ENCODE data around the gene GTPBP3. TPM values are rescaled to one million over a fixed set of nuclear protein-coding genes. Genes with fewer than 3 reads are reported as not detected.
A peak's percentile ranks its signal among the peaks of the same experiment; 100 is the strongest.

The GTPBP3 gene
- total RNA-seq, 2 donors from 2014 or later: 6.0 to 16.8 TPM

DNA sequence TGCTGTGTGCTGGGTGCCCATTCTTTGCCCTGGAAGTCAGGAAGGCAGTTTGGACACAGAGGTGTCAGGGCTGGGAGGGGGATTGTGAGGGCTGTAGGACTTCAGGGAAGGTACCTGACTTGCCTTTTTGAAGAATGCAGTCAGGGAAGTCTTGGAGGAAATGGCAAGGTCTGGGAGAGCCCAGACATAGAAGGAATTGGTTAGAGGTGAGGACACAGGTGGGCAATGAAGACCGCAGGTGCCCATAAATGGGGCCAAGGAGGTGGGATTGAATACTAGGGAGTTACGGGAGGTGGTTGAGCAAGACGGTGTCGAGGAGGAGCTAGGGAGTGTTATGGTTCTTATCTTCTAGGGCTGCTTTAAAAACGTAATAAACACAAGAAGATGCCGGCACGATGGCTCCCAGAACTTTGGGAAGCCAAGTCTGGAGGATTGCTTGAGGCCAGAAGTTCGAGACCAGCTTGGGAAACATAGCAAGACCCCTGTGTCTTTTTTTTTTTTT is 29.4 kb upstream of the GTPBP3 start:
- peaks cover 0 to 73% of the 10 kb centered on the region in 2 donors for H3K4me1 ChIP-seq
- H3K27me3 ChIP-seq: no peaks in the 10 kb centered on the region
- DNase-seq (ENCODE audit: low spot score): no peak
- H3K9me3 ChIP-seq: no peaks in the 10 kb centered on the region
- TF ChIP-seq CTCF (IDR thresholded peaks at IDR 0.05): no peak
- H3K4me3 ChIP-seq: no peak overlapping the region
- no peak overlapping the region for H3K27ac ChIP-seq
- no peaks in the 10 kb centered on the region for H3K36me3 ChIP-seq

DNA sequence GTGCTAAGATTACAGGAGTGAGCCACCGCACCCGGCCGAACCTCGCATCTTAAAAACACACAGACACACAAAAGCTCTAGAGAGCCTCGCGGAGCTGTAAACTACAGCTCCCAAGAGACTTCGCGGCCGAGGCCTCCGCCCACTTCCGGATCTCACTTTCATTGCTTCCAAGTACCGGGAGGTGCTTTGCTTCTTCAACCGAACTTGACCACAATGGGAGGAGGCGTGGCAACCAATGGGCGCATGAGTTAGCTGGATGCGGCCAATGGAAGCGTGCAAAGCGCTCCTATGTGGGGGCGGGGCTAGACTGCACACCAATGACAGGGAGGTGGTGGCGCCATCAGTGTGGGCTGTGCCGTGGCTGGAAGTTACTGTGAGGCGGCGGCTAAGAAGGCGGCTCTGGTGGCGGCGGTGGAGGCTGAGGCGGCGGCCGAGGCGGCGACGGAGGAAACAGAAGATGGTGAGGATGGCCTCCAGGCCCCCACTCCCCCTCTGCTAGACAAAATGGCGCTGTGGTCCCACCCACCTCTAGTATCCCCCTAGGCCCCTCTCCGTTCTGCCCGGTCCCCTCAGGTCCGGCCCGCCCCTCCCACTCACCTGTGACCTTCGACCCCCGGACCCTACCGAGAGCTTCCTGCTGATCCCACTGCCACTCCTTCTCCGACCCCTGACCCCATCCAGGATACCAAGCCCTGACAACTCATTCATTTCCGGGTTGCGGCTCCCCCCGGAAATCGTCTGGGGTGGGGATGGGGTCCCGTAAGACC is 28.0 kb upstream of the GTPBP3 start, which contains the start of gene DDA1:
TSS of gene DDA1 (plus strand) at position 366 of the 767 bp plus-strand sequence. CDS start at position 458, 92 bp downstream.
- Histone ChIP-seq H3K4me3 (peak within 1 kb of the TSS; percentile 84 to 99), H3K9me3 (no peaks in the 10 kb centered on the region), H3K4me1 (peaks cover 0 to 62% of the 10 kb centered on the region in 2 donors), H3K36me3 (peaks cover 5% of the 10 kb centered on the region), H3K27ac (peak within 1 kb of the TSS; percentile 60 to 83), H3K27me3 (no peaks in the 10 kb centered on the region)
- DNase-seq (ENCODE audit: low spot score): peak; percentile 100
- TF ChIP-seq CTCF (IDR thresholded peaks at IDR 0.05): no peak

- H3K27ac ChIP-seq: peak overlapping the region; percentile 60 to 83
- H3K9me3 ChIP-seq: no peaks in the 10 kb centered on the region
- no peaks in the 10 kb centered on the region for H3K27me3 ChIP-seq
- H3K4me1 ChIP-seq: peaks cover 0 to 56% of the 10 kb centered on the region in 2 donors
- H3K4me3 ChIP-seq: peak overlapping the region; percentile 84 to 99
- TF ChIP-seq CTCF (IDR thresholded peaks at IDR 0.05): no peak
- no peak for DNase-seq (ENCODE audit: low spot score)
- peaks cover 9% of the 10 kb centered on the region for H3K36me3 ChIP-seq
These were observed 27.3 kb upstream of the GTPBP3 start for GRCh38 chr19:17309965-17310461.

- Histone ChIP-seq H3K9me3 (no peaks in the 10 kb centered on the region), H3K4me1 (peaks cover 0 to 44% of the 10 kb centered on the region in 2 donors), H3K27ac (no peak overlapping the region), H3K27me3 (no peaks in the 10 kb centered on the region), H3K4me3 (no peak overlapping the region), H3K36me3 (peaks cover 19% of the 10 kb centered on the region)
- no peak for DNase-seq (ENCODE audit: low spot score)
- TF ChIP-seq CTCF (IDR thresholded peaks at IDR 0.05): no peak
These were observed 25.7 kb upstream of the GTPBP3 start for GRCh38 chr19:17311455-17312188.

DNA sequence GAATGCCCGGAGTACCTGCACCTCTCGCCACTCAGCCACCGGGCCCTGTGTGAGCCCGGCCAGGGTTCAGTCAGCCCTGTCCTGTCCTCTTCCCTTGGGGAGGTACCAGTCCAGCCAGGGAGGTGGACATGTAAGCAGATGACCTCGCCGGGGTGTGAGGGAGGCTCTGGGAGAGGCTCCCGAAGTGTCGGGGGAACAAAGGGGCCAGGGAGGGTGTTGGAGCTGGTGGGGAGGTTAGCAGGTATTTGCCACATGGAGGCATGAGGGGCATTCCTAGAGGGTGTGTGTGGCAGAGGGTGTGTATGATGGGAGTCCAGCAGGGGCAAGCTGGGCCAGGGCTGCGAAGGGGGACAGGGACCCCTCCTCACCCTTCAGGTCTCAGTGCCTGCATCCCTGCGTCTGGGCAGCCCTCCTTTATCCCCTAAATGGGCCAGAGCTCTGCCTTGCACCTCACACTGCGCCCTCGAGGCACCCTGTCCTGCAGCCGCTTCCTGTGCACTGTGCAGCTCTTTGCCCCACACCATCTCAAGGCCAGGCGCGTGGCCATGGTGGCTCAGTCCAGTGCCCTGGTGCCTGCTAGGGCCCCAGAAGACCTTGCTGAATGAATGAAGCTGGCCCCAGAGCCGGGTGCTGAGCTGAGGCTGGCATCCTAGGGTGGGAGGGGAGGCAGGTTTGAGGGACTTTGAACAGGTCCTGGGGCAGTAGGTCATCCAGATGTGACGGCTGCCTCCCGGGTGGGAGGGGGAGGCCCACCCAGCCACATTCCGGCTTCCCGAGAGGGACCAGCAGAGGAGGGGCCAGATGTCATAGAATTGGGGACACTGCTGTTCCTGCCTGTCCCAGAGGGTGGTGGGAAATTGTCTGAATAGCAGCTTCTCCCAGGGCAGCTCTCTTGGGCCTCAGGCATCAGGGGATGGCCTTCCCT is 24.9 kb upstream of the GTPBP3 start:
- no peaks in the 10 kb centered on the region for H3K9me3 ChIP-seq
- no peaks in the 10 kb centered on the region for H3K27me3 ChIP-seq
- H3K4me1 ChIP-seq: peaks cover 0 to 36% of the 10 kb centered on the region in 2 donors
- peaks cover 19% of the 10 kb centered on the region for H3K36me3 ChIP-seq
- H3K27ac ChIP-seq: no peak overlapping the region
- H3K4me3 ChIP-seq: no peak overlapping the region
- no peak for DNase-seq (ENCODE audit: low spot score)
- no peak for TF ChIP-seq CTCF (IDR thresholded peaks at IDR 0.05)
